GM19035 (cell line): ENCODE data around the gene SSBP3.

Source experiments
- ATAC-seq: cut with Tn5 transposase; IDR thresholded peaks from one replicate; pipeline ENCODE4 v1.9.1; 2021; ENCODE audit not compliant: unreplicated experiment

The SSBP3 gene

GRCh38 chr1:54372978-54373377, 33.2 kb downstream of the SSBP3 start:
- no peak for ATAC-seq

- ATAC-seq, result no peak
Observed at GRCh38 chr1:54371942-54372275, 34.3 kb downstream of the SSBP3 start.

- ATAC-seq, result no peak
Observed at GRCh38 chr1:54371038-54371941, 34.9 kb downstream of the SSBP3 start.

- ATAC-seq, result no peak
Observed at GRCh38 chr1:54370287-54370989, 35.8 kb downstream of the SSBP3 start.

- ATAC-seq, result no peak
Observed at GRCh38 chr1:54367613-54368012, 38.6 kb downstream of the SSBP3 start.

GRCh38 chr1:54365847-54366246, 40.3 kb downstream of the SSBP3 start:
- ATAC-seq, result no peak

GRCh38 chr1:54365398-54365797, 40.8 kb downstream of the SSBP3 start:
- ATAC-seq, result no peak

- no peak for ATAC-seq
Observed at GRCh38 chr1:54364995-54365394, 41.2 kb downstream of the SSBP3 start.

- no peak for ATAC-seq
Observed at GRCh38 chr1:54364582-54364981, 41.6 kb downstream of the SSBP3 start.

GRCh38 chr1:54363925-54364324, 42.3 kb downstream of the SSBP3 start:
- no peak for ATAC-seq

- no peak for ATAC-seq
Observed at GRCh38 chr1:54362881-54363340, 43.3 kb downstream of the SSBP3 start.

GRCh38 chr1:54361342-54361741, 44.9 kb downstream of the SSBP3 start:
- no peak for ATAC-seq

- ATAC-seq, result no peak
Observed at GRCh38 chr1:54360165-54361005, 45.8 kb downstream of the SSBP3 start.

GRCh38 chr1:54359393-54360162, 46.6 kb downstream of the SSBP3 start:
- ATAC-seq, result no peak

- no peak for ATAC-seq
Observed at GRCh38 chr1:54358503-54359168, 47.6 kb downstream of the SSBP3 start.

GRCh38 chr1:54357967-54358366, 48.2 kb downstream of the SSBP3 start:
- ATAC-seq, result no peak

GRCh38 chr1:54356680-54357147, 49.5 kb downstream of the SSBP3 start:
- no peak for ATAC-seq

GRCh38 chr1:54355931-54356679, 50.1 kb downstream of the SSBP3 start:
- no peak for ATAC-seq

- ATAC-seq, result no peak
Observed at GRCh38 chr1:54354899-54355298, 51.3 kb downstream of the SSBP3 start.
